Measurements from ENCODE around the gene MEGF9. TPM values are rescaled to one million over a fixed set of nuclear protein-coding genes. Genes with fewer than 3 reads are reported as not detected.

The MEGF9 gene
- polyA plus RNA-seq, 1 donor (not counting 4 experiments of a cell fraction or from before 2014, with no cell fraction given): 11.2 TPM

DNA sequence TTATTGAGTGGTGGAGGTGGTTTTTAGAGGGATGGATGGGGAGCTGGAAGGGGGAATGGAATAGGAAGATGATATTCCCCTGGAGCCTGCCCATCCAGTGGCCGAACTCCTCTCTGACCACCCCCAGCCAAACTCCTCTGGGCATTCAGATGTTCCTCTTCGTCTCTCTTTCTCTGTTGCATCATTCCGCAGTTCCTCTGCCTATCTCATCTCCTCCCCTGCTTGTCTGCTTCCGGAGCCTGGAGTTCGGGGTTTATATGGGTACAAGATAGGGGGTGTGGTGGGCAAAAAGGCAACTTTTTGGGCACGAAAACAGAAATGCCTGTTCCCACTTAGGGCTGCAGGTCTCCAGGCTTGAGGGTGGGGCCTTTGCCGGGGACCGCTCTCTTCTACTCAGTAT is 122.1 kb downstream of the MEGF9 start:
- FAIRE-seq: no peak
- Histone ChIP-seq H3K4me2 (ENCODE audit: control insufficient read depth, extremely low read depth, insufficient read depth, low read depth, low read length) (no peak overlapping the region), H3K27me3 (ENCODE audit: control insufficient read depth, extremely low read depth, insufficient read depth, low read length) (no peaks in the 10 kb centered on the region)

DNA sequence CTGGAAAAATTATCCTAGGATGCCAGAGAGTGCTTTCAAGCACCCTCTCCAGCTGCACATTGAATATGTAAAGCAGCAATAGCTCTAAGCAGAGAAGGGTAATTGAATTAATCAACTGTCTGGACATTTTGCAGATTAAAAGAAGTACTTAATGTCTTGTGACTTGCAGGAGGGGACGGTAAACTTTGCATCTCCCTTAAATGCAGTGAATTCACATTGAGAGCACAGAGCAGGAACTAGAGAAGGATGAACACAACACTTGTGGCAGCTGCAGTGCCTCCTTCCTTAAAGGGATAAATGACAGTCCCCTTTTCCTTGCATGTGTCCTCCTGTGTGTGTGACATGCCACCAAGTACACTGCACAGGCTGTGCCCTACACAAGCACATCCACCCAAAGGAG is 126.9 kb downstream of the MEGF9 start:
- no peak for FAIRE-seq
- Histone ChIP-seq H3K9me1 (ENCODE audit: control insufficient read depth, extremely low read depth, insufficient read depth, low read length) (no peaks in the 10 kb centered on the region), H3K79me2 (ENCODE audit: control insufficient read depth, insufficient read depth, low read length) (no peaks in the 10 kb centered on the region), H3K27ac (ENCODE audit: control insufficient read depth, insufficient read depth, low read length) (no peak overlapping the region), H3K9ac (ENCODE audit: control insufficient read depth, extremely low read depth, insufficient read depth, low read length) (no peak overlapping the region), H3K36me3 (ENCODE audit: control insufficient read depth in 2 of 2, extremely low read depth in 1 of 2, insufficient read depth in 2 of 2, low read length in 2 of 2) (no peaks in the 10 kb centered on the region), H3K9me3 (ENCODE audit: control insufficient read depth, low read depth, low read length) (no peaks in the 10 kb centered on the region), H3K4me3 (ENCODE audit: control insufficient read depth in 2 of 3, extremely low read depth in 1 of 3, insufficient read depth in 2 of 3, low read depth in 1 of 3, low read length in 3 of 3) (no peak overlapping the region), H4K20me1 (ENCODE audit: control insufficient read depth, extremely low read depth, insufficient read depth, low read length) (no peaks in the 10 kb centered on the region), H3K4me1 (ENCODE audit: control insufficient read depth, extremely low read depth, insufficient read depth, low read length) (no peaks in the 10 kb centered on the region), H3K4me2 (ENCODE audit: control insufficient read depth, extremely low read depth, insufficient read depth, low read depth, low read length) (no peak overlapping the region), H3K27me3 (ENCODE audit: control insufficient read depth, extremely low read depth, insufficient read depth, low read length) (no peaks in the 10 kb centered on the region), H2AFZ (ENCODE audit: control insufficient read depth, low read length) (no peak overlapping the region)
- dilution Hi-C loops (cut with MboI; ENCODE audit: extremely low pct_ligation_motif_present, low sequenced_read_pairs): no loop called here
- no peak for DNase-seq (ENCODE audit: low read depth, low spot score)
- TF ChIP-seq, protein P1, sequence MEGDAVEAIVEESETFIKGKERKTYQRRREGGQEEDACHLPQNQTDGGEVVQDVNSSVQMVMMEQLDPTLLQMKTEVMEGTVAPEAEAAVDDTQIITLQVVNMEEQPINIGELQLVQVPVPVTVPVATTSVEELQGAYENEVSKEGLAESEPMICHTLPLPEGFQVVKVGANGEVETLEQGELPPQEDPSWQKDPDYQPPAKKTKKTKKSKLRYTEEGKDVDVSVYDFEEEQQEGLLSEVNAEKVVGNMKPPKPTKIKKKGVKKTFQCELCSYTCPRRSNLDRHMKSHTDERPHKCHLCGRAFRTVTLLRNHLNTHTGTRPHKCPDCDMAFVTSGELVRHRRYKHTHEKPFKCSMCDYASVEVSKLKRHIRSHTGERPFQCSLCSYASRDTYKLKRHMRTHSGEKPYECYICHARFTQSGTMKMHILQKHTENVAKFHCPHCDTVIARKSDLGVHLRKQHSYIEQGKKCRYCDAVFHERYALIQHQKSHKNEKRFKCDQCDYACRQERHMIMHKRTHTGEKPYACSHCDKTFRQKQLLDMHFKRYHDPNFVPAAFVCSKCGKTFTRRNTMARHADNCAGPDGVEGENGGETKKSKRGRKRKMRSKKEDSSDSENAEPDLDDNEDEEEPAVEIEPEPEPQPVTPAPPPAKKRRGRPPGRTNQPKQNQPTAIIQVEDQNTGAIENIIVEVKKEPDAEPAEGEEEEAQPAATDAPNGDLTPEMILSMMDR (optimal IDR thresholded peaks at IDR 0.05 in 1 of 3, IDR thresholded peaks at IDR 0.05 in 1 of 3, conservative IDR thresholded peaks at IDR 0.05 in 1 of 3; ENCODE audit: extremely low read depth in 1 of 3, insufficient read depth in 2 of 3, low read length in 3 of 3): no peak
- no peak for TF ChIP-seq EZH2 (IDR thresholded peaks at IDR 0.05; ENCODE audit: low read length)

More for the DNA sequence above, 122.1 kb downstream of the MEGF9 start:
- no peaks in the 10 kb centered on the region for H4K20me1 ChIP-seq (ENCODE audit: control insufficient read depth, extremely low read depth, insufficient read depth, low read length)
- H3K9me3 ChIP-seq (ENCODE audit: control insufficient read depth, low read depth, low read length): no peaks in the 10 kb centered on the region
- H3K79me2 ChIP-seq (ENCODE audit: control insufficient read depth, insufficient read depth, low read length): no peaks in the 10 kb centered on the region
- no peak overlapping the region for H2AFZ ChIP-seq (ENCODE audit: control insufficient read depth, low read length)
- H3K27ac ChIP-seq (ENCODE audit: control insufficient read depth, insufficient read depth, low read length): no peak overlapping the region
- no peaks in the 10 kb centered on the region for H3K4me1 ChIP-seq (ENCODE audit: control insufficient read depth, extremely low read depth, insufficient read depth, low read length)
- H3K9ac ChIP-seq (ENCODE audit: control insufficient read depth, extremely low read depth, insufficient read depth, low read length): no peak overlapping the region
- H3K9me1 ChIP-seq (ENCODE audit: control insufficient read depth, extremely low read depth, insufficient read depth, low read length): no peaks in the 10 kb centered on the region
- dilution Hi-C loops (cut with MboI; ENCODE audit: extremely low pct_ligation_motif_present, low sequenced_read_pairs): no loop called here
- TF ChIP-seq, protein P1 (optimal IDR thresholded peaks at IDR 0.05 in 1 of 3, IDR thresholded peaks at IDR 0.05 in 1 of 3, conservative IDR thresholded peaks at IDR 0.05 in 1 of 3; ENCODE audit: extremely low read depth in 1 of 3, insufficient read depth in 2 of 3, low read length in 3 of 3): no peak
- TF ChIP-seq EZH2 (IDR thresholded peaks at IDR 0.05; ENCODE audit: low read length): no peak
- no peaks in the 10 kb centered on the region for H3K36me3 ChIP-seq (ENCODE audit: control insufficient read depth in 2 of 2, extremely low read depth in 1 of 2, insufficient read depth in 2 of 2, low read length in 2 of 2)
- DNase-seq (ENCODE audit: low read depth, low spot score): no peak
- H3K4me3 ChIP-seq (ENCODE audit: control insufficient read depth in 2 of 3, extremely low read depth in 1 of 3, insufficient read depth in 2 of 3, low read depth in 1 of 3, low read length in 3 of 3): no peak overlapping the region

Measured in keratinocyte (primary cell).